ENCODE results near the gene MYH7B.

MYH7B gene

DNA sequence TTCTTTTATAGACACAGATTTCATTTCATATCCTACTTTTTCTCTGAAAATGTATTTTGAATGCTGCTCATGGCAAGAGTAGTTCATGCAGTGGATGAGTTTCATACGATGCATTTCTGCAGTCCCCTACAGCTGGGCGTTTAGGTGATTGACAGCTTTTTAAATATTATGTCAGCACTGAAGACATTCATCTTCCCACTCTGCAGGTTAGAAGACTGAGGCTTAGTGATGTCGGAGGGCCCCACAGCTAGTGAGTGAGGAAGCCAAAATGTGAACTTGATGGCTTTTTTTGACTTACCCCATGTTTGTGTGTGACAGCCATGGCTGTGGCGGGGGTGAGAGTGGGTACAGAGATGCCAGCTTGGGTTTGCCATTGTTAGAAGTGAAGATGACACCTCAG, 33.5 kb downstream of the MYH7B start:
- FAIRE-seq, result no peak
- no peak for DNase-seq (ENCODE audit: insufficient read length, low spot score)

DNA sequence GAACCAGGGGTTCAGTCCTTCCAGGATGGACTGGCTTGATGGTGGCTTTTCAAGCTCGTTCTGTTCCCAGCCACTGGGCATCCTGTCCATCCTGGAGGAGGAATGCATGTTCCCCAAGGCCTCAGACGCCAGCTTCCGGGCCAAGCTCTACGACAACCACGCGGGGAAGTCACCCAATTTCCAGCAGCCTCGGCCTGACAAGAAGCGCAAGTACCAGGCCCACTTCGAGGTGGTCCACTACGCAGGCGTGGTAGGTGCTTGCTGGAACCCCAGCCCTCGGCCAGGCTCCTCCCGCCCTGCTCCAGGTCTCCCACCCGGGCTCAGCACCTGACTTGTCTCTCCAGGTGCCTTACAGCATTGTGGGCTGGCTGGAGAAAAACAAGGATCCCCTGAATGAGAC, 34.0 kb downstream of the MYH7B start:
- FAIRE-seq (no peak), DNase-seq (ENCODE audit: insufficient read length, low spot score) (no peak)

DNA sequence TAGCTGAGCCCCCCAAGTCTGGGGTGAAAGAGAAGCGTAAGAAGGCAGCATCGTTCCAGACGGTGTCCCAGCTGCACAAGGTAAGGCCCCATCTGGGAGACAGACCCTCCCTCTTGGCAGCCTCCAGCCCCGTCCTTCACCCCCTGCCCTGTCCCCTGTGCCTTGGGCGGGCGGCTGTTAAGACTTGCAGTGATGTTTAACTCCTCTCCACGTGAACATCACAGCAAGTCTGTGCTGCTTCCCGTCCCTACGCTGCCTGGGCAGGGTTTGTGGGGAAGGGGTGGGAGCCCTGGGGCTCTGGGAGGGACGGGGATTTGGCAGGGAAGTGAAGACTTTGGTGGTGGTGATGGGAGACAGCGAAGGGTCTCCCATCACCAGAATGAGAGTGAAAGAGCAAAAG, 34.6 kb downstream of the MYH7B start:
- DNase-seq (ENCODE audit: insufficient read length, low spot score), result no peak
- no peak for FAIRE-seq

DNA sequence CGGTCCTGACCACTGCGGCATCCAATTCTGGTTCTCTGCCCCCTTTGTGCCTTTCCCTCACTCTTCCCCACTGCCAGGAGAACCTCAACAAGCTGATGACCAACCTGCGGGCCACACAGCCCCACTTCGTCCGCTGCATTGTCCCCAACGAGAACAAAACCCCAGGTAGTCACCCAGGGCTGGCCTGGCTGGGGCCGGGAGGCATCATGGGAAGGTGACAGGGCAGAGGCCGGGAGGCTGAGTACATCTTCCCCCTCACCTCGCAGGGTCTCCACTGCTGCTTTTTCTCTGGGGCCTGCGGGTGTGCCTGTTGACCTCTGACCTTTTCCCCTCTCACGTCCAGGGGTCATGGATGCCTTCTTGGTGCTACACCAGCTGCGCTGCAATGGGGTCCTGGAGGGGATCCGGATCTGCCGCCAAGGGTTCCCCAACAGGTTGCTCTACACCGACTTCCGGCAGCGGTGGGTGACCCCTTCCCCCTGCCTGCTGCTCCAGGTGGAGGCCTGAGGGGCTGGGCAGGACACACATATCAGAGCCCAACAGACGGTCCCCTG, 35.1 kb downstream of the MYH7B start:
- FAIRE-seq (no peak), DNase-seq (ENCODE audit: insufficient read length, low spot score) (no peak)

DNA sequence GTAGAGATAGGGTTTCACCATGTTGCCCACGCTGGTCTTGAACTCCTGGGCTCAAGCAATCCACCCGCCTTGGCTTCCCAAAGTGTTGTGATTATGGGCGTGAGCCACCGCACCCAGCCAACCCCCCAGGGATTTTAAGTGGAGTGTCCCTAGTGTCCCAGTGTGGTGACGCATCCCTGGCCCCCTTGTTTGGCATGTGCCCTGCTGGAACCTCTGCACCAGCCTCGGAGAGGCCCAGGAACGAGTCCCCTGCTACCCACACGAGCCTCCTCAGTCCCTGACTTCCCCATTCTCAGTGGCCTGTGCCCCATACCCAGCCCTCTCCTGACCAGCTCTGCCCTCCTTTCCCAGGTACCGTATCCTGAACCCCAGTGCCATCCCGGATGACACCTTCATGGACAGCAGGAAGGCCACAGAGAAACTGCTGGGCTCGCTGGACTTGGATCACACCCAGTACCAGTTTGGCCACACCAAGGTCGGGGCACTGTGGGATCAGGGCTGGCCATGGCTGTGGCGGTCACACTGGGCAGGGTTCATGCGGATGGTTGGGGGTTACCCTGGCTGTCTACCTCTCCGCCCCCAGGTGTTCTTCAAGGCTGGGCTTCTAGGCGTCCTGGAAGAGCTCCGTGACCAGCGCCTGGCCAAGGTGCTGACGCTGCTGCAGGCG, 37.2 kb downstream of the MYH7B start:
- FAIRE-seq, result no peak
- no peak for DNase-seq (ENCODE audit: insufficient read length, low spot score)

DNA sequence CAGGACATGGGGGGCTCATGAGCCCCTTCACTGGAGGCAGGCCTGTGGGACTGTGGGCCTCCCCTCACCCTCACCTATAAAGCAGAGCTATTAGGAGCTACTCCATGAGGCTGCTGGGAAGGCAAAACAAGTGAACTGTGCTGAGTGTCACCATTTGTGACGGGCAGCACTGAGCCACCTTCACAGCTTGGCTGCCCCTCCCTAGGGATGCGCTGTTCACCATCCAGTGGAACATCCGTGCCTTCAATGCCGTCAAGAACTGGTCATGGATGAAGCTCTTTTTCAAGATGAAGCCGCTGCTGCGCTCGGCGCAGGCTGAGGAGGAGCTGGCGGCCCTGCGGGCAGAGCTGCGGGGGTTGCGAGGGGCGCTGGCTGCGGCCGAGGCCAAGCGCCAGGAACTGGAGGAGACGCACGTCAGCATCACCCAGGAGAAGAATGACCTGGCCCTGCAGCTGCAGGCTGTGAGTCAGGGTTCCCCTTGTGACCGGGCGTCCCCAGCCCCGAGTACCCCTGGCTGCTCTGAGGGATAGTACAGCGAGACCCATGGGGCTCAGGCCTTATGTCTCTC, 38.4 kb downstream of the MYH7B start:
- DNase-seq (ENCODE audit: insufficient read length, low spot score) (no peak), FAIRE-seq (no peak)

DNA sequence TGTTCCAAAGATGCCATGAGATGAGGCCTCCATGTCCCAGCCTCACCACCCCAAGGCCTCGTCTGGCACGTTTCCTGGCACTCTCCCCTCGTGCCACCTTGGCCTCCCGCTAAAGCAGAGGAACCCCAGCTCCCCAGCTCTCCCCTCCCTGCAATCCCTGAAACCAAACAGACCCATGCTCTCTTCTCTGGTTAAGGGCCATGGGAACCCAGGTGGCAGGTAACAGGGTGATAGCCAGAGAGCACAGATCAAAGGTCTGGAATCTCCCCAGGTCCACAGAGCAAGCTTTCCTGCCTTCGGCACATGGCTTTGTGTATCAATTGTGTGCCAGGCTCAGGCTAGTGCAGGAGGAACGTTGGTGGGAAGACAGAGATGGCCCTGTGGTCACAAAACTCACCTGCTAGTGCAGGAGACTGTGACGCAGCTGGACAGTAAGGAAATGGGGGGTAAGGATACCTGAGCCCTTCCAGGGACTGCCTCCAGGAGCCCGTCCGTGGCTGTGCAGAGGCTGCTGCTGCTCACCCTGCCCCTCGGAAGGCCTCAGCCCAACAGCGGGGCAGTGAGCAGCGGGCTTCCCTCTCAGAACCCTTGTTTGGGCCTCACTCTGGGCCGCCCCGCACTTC, 39.0 kb downstream of the MYH7B start:
- FAIRE-seq, result no peak
- no peak for DNase-seq (ENCODE audit: insufficient read length, low spot score)

DNA sequence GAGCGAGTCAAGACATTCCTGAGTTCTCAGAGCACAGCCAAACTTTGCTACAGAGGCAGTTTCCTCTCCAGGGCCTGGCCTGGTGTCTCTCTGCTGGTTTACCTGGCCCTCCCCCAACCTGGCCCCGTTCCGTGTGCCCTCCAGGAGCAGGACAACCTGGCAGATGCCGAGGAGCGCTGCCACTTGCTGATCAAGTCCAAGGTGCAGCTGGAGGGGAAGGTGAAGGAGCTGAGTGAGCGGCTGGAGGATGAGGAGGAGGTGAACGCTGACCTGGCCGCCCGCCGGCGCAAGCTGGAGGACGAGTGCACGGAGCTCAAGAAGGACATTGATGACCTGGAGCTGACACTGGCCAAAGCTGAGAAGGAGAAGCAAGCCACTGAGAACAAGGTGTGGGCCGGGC, 39.5 kb downstream of the MYH7B start:
- FAIRE-seq, result no peak
- DNase-seq (ENCODE audit: insufficient read length, low spot score), result no peak

DNA sequence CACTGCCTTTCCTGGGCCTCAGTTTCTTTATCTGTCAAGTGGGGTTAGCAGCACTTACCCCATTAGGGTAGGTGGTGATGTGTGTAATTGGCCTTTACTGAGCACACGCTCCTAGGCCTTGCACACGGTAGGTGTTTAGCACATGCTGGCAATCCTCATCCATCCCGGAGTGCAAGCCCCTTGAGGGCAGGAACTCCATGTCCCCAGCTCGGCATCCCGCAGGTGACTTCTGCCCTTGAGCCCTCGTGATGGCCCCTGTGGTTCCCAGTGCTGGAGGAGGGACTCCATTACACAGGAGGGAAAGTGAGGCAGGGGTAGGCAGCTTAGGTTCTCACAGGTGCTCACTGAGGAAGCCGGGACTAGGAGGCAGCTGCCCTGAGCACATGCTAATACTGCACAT, 40.0 kb downstream of the MYH7B start:
- DNase-seq (ENCODE audit: insufficient read length, low spot score) (no peak), FAIRE-seq (no peak)

DNA sequence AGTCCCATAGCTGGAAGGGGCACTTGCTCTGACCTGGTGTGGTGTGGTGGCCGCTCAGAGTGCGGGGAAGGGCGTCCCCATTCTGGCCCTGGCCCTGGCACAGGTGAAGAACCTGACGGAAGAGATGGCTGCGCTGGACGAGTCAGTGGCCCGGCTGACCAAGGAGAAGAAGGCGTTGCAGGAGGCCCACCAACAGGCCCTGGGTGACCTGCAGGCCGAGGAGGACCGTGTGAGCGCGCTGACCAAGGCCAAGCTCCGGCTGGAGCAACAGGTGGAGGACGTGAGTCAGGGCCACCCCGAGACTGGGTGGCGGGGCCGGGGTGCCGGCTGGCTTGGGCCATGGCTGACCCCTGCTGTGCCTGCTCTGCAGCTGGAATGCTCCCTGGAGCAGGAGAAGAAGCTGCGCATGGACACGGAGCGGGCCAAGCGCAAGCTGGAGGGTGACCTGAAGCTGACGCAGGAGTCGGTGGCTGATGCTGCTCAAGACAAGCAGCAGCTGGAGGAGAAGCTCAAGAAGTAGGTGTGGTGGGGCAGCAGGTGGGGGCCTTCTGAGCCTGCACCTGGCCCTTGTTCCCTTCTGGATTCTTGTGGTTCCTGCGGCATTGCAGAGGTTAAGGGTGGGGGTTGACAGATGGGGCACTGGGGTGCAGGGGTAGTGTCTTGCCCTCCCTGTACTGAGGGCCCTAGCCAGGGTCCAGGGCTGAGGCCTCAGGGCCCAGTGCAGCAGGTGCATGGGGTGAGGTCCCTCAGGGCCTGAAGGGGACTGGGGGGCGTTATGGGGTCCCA, 40.8 kb downstream of the MYH7B start:
- FAIRE-seq (no peak), DNase-seq (ENCODE audit: insufficient read length, low spot score) (no peak)

DNA sequence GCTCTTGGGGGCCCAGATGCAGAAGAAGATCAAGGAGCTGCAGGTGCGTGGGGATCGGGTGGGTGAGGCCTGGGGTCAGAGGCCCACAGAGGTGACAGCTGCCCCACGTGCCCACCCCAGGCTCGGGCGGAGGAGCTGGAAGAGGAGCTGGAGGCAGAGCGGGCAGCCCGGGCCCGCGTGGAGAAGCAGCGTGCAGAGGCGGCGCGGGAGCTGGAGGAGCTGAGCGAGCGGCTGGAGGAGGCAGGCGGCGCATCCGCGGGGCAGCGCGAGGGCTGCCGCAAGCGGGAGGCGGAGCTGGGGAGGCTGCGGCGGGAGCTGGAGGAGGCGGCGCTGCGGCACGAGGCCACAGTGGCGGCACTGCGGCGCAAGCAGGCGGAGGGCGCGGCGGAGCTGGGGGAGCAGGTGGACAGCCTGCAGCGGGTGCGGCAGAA, 41.5 kb downstream of the MYH7B start:
- FAIRE-seq (no peak), DNase-seq (ENCODE audit: insufficient read length, low spot score) (no peak)

DNA sequence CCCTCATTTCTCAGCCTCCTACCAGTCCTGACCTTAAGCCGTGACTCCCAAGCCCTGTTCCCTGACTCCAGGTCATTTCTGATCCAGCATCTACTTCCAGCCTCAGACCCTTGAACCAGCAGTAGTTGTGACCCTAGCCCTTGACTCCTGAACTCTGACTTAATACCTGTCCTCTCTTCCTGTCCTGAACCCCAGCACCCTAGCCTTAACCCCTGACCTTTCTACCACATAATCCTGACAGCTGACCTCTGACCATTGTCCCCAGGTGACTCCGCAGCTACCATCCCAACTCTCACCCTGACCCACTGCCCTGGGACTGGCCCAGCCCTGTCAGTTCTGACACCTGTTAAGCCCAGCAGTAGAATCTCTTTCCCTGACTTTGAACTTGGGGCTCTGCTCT, 42.1 kb downstream of the MYH7B start:
- DNase-seq (ENCODE audit: insufficient read length, low spot score), result no peak
- no peak for FAIRE-seq

DNA sequence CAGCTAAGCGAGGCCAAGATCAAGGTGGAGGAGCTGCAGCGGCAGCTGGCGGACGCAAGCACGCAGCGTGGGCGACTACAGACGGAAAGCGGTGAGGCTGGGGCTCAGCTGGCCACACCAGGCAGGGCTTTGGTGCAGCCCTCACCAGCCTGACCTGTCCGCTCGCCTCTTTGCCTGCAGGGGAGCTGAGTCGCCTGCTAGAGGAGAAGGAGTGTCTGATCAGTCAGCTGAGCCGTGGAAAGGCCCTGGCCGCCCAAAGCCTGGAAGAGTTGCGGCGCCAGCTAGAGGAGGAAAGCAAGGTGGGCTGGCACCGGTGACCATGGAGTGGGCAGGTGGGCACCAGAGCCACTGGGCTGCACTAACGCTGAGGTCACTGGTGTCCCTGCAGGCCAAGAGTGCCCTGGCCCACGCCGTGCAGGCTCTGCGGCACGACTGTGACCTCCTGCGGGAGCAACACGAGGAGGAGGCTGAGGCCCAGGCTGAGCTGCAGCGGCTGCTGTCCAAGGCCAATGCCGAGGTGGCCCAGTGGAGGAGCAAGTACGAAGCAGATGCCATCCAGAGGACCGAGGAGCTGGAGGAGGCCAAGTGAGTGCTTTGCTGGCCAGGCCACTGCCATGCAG, 42.8 kb downstream of the MYH7B start:
- FAIRE-seq (no peak), DNase-seq (ENCODE audit: insufficient read length, low spot score) (no peak)

DNA sequence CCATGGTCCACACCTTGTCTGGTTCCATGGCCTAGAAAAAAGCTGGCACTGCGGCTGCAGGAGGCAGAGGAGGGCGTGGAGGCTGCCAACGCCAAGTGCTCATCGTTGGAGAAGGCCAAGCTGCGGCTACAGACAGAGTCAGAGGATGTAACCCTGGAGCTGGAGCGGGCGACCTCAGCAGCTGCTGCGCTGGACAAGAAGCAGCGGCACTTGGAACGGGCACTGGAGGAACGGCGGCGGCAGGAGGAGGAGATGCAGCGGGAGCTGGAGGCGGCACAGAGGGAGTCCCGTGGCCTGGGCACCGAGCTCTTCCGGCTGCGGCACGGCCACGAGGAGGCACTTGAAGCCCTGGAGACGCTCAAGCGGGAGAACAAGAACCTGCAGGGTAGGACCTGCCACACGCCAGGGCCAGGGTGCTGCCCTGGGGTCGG, 43.4 kb downstream of the MYH7B start:
- no peak for FAIRE-seq
- no peak for DNase-seq (ENCODE audit: insufficient read length, low spot score)

DNA sequence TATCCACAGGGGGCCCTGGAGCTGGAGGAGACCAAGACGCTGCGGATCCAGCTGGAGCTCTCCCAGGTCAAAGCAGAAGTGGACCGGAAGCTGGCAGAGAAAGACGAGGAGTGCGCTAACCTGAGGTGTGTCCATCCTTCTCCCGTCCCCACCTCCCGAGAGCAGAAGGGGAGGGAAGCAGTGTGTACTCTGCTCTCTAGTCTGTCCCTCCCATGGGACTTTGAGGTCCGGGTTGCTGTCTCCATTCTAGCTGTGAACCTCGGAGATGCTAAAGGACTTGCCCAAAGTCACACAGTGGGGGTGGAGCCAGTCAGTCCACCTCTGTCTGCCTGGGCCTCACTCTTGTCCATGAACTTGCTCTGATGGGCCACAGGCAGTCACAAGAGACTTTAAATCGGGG, 44.1 kb downstream of the MYH7B start:
- DNase-seq (ENCODE audit: insufficient read length, low spot score), result no peak
- FAIRE-seq, result no peak

DNA sequence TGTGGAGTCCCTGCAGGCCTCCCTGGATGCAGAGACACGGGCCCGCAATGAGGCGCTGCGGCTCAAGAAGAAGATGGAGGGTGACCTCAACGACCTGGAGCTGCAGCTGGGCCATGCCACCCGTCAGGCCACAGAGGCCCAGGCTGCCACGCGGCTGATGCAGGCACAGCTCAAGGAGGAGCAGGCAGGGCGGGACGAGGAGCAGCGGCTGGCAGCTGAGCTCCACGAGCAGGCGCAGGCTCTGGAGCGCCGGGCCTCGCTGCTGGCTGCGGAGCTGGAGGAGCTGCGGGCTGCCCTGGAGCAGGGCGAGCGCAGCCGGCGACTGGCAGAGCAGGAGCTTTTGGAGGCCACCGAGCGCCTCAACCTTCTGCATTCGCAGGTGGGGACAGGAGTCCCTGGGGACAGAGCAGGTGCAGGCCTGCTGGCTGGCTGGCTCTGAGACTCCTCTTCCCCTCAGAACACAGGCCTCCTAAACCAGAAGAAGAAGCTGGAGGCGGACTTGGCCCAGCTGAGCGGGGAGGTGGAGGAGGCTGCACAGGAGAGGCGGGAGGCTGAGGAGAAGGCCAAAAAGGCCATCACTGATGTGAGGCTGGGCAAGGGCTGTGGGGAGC, 44.7 kb downstream of the MYH7B start:
- DNase-seq (ENCODE audit: insufficient read length, low spot score) (no peak), FAIRE-seq (no peak)

DNA sequence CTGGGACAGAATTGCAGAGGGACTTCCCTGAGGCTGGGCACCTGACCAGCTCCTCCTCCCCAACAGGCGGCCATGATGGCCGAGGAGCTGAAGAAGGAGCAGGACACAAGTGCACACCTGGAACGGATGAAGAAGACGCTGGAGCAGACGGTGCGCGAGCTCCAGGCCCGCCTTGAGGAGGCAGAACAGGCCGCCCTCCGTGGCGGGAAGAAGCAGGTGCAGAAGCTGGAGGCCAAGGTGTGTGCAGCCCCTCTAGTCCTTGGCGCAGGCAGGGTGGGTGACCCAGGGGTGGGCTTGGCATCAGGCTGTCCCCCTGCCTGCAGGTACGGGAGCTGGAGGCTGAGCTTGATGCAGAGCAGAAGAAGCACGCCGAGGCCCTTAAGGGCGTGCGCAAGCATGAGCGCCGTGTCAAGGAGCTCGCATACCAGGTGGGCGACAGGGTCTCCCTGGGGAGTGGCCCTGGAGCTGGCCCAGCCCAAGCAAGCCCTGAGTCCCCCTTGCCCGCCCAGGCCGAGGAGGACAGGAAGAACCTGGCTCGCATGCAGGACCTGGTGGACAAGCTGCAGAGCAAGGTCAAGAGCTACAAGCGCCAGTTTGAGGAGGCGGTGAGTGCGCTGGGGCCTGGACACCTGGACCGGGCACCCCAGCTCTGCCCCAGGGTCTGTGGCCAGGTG, 45.4 kb downstream of the MYH7B start:
- no peak for DNase-seq (ENCODE audit: insufficient read length, low spot score)
- no peak for FAIRE-seq

DNA sequence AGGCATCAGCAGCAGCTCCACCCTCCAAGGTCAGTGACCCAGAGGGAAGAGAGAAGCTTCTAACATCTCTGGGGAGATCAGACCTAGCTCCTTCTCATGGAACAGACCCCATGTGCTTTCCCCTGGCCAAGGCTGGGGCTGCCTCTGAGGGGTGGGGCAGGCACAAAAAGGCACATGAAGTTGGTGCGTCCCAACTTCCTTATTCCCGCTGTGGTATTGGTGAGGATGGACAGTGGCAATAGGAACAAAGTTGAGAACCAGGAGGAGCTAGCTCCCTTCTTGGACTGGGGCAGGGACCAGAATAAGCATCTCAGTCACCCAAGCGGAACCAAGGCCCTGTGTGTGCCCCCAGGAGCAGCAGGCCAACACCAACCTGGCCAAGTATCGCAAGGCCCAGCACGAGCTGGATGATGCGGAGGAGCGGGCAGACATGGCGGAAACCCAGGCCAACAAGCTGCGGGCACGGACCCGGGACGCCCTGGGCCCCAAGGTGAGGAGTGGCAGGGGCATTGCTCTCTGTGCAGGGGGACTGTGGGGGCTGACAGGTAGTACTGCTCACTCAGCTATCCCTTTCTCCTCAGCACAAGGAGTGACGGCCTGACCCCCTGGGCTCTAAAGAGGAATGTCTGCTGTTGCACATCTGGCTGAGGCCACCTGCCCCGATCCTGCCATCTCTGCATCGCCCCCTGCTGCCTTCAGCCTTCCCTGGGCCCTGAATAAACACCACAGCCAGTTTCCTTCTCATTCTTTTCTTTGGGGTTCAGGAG, 46.1 kb downstream of the MYH7B start:
- no peak for DNase-seq (ENCODE audit: insufficient read length, low spot score)
- no peak for FAIRE-seq
